Breast epithelium (tissue), 3 donors: Measurements from ENCODE around the gene KCTD2.

Source experiments
- POLR2A ChIP-seq: fragments of 450-650 bp; IDR thresholded peaks from one replicate; pipeline ENCODE4 v1.6.1; 2016; ENCODE audit warnings: antibody characterized with exemption, mild to moderate bottlenecking, moderate library complexity
- TF ChIP-seq, protein P1 (sequence below), 3 donors: fragments of 450-650 bp; IDR thresholded peaks; one replicate each; pipeline ENCODE4 v1.5.1; 2016 to 2017; ENCODE audit warnings: antibody characterized with exemption in 3 of 3, mild to moderate bottlenecking in 3 of 3, moderate library complexity in 3 of 3

DNA sequence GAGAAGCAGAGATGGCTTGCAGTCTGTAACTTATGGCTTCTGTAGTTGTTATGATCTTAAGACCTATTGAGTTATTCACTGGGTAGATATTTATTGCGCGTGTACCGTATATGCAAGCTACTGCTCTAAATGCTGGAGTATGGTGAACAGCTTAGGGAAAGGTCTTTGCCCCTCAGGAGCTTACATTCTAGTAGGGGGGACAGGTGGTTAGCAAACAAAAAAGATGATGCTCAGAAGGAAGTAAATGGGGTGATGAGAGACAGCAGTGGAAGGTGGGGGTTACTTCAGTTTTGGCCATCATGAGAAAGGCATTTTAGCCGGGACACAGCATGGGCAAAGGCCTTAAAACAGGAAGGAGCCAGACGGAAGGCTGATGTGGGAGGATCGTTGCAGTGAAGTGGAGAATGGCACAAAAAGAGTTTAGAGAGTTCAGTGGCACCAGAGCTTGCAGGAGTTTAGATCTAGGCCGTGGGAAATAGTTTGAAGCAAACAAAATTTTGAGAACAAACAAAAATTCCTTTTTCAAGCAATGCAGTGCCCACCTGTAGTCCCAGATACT, 64.8 kb downstream of the KCTD2 start:
- TF ChIP-seq, protein P1, sequence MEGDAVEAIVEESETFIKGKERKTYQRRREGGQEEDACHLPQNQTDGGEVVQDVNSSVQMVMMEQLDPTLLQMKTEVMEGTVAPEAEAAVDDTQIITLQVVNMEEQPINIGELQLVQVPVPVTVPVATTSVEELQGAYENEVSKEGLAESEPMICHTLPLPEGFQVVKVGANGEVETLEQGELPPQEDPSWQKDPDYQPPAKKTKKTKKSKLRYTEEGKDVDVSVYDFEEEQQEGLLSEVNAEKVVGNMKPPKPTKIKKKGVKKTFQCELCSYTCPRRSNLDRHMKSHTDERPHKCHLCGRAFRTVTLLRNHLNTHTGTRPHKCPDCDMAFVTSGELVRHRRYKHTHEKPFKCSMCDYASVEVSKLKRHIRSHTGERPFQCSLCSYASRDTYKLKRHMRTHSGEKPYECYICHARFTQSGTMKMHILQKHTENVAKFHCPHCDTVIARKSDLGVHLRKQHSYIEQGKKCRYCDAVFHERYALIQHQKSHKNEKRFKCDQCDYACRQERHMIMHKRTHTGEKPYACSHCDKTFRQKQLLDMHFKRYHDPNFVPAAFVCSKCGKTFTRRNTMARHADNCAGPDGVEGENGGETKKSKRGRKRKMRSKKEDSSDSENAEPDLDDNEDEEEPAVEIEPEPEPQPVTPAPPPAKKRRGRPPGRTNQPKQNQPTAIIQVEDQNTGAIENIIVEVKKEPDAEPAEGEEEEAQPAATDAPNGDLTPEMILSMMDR (IDR thresholded peaks at IDR 0.05): no peak
- TF ChIP-seq POLR2A: no peak
